Adrenal gland (tissue), 12 donors: Measurements from ENCODE around the gene ATRIP. TPM values are rescaled to one million over a fixed set of nuclear protein-coding genes. Genes with fewer than 3 reads are reported as not detected.

ENCODE experiments used
- DNase-seq, 7 donors: peaks; one replicate each; pipeline ENCODE4 v3.0.0-alpha.2; 2019 to 2020
- H3K27ac ChIP-seq, 5 donors: fragments of 200-600 bp; sonication (generic) in 4 of 5; 1 replicate in 3 of 5; 2 replicates in 2 of 5; pipeline versions ENCODE4 v1.5.1 to v1.8.0; 2016 to 2020; ENCODE audit warnings: mild to moderate bottlenecking in 1 of 5
- H3K27me3 ChIP-seq: fragments of 200-600 bp; 2 replicates; pipeline ENCODE4 v1.8.0; 2021
- H3K36me3 ChIP-seq, 2 donors: fragments of 200-600 bp; replicated peaks in 1 of 2; 1 replicate in 1 of 2; 2 replicates in 1 of 2; pipeline versions ENCODE4 v1.5.1 to v1.8.0; 2018 to 2022
- H3K4me1 ChIP-seq, 2 donors: fragments of 200-600 bp; replicated peaks in 1 of 2; 1 replicate in 1 of 2; 2 replicates in 1 of 2; pipeline versions ENCODE4 v1.5.1 to v1.8.0; 2018 to 2021
- H3K4me3 ChIP-seq, 4 donors: fragments of 200-600 bp; sonication (generic) in 3 of 4; one replicate each; pipeline ENCODE4 v1.5.1; 2016 to 2018
- H3K9me3 ChIP-seq, 3 donors: fragments of 200-600 bp; sonication (generic) in 1 of 3; replicated peaks in 1 of 3; 1 replicate in 2 of 3; 2 replicates in 1 of 3; pipeline versions ENCODE4 v1.5.1 to v1.8.0; 2016 to 2021
- CTCF ChIP-seq, 6 experiments: fragments of 450-650 bp in 4 of 6; fragments of 200-600 bp in 2 of 6; sonication (generic) in 1 of 6; IDR thresholded peaks; 1 replicate in 5 of 6; 2 replicates in 1 of 6; pipeline versions ENCODE4 v1.5.1 to v1.8.0; 2016 to 2021; ENCODE audit warnings: antibody characterized with exemption in 6 of 6, mild to moderate bottlenecking in 2 of 6, moderate library complexity in 1 of 6
- POLR2A ChIP-seq, 2 donors: fragments of 450-650 bp; IDR thresholded peaks; one replicate each; pipeline ENCODE4 v1.6.1; 2017; ENCODE audit warnings: antibody characterized with exemption in 2 of 2, mild to moderate bottlenecking in 2 of 2, moderate library complexity in 1 of 2
- WGBS, 4 donors: extraction: QIAGEN DNeasy Blood & Tissue Kit in 2 of 4; methylation state at CpG; one replicate each; pipeline versions ENCODE4 v1.1.5 to v1.1.7; 2013 to 2017; 5-methylcytosine and 5-hydroxymethylcytosine counted together
- intact Hi-C, 2 donors: fragments of 100-400 bp; cut with DNase I; formaldehyde crosslinking; loops; one replicate each; pipeline versions ENCODE4 v1.14.1 to v1.15.0; 2022 to 2023
- polyA plus RNA-seq, 3 donors: library from polyadenylated mRNA; stranded (reverse); fragments of 200-250 nt in 2 of 3; fragments of 350-450 nt in 1 of 3; fragmentation: Illumina TruSeq in 1 of 3; extraction: RNeasy Lipid Tissue Mini Kit (QIAGEN cat#74804) in 1 of 3; gene quantifications; one replicate each; pipeline ENCODE4 v1.2.3, GENCODE V29; 2013 to 2014
- total RNA-seq, 9 donors: library from RNA; depleted of rRNA in 4 of 9; stranded (reverse); fragments of >200 nt in 4 of 9; fragments of 120-200 nt in 1 of 9; fragmentation: NEBNext Ultra II Directional in 1 of 9; extraction: Animal tissue kit (Norgen Biotek cat#: 25700) in 1 of 9; gene quantifications; one replicate each; pipeline versions ENCODE4 v1.1.0 to v1.2.4, GENCODE V29; 2013 to 2023
- donor health status: healthy with polysubstance abuse.
- donor health status: Bipolar disorder and iron deficiency.
- donor health status: DM: yes; HTN: yes; CAD: no.
- donor health status: DM: no; HTN: no; CAD: no.
- donor health status: DM: no; HTN: no; CAD: no.
- donor health status: DM: yes; HTN: yes; CAD: no.

The ATRIP gene
- total and polyA plus RNA-seq, 12 donors: 5.1 to 15.9 (median 6.8) TPM

DNA sequence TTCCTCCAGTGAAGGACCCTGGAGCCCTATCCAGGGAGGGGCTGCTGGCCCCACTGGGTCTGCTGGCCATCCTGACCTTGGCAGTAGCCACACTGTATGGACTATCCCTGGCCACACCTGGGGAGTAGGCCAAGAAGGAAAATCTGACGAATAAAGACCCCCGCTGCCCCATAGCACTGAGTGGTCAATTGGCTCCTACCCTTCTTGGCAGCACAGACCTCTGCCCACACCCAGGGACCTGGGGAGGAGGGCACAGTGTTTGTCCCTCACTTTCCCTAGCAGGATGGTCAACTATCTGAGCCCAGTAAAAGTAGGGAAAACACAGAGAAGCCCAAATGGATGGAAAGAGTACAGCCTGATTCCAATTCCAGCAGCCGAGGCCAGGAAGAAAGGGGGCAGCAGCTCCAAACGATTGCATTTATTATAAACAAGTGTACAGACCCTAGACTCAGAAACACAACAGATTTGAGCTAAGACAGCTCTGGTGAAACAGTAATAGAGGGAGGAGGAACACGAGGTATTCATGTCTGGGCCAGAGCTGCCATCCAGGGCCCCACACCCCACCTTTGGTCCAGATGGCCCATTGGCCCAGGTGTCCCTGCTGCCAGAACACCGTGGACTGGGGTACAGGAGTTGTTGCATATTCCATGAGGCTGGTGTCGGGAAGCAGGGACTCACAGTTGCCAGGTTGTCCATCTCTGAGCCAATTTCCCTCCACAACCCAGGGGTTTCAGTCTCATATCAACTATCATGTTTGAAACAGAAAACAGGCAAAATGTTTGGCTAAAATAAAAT is 21.1 kb downstream of the ATRIP start:
- 53 to 63% (median 59%) methylated on average over 5 to 7 of the region's 7 CpGs for WGBS, 4 donors
- Histone ChIP-seq H3K4me3 (peak overlapping the region in 1 of 4 donors; percentile 72), H3K27me3 (no peaks in the 10 kb centered on the region), H3K36me3 (peaks cover 0 to 33% of the 10 kb centered on the region in 2 donors), H3K4me1 (peaks cover 37 to 70% of the 10 kb centered on the region in 2 donors), H3K9me3 (no peaks in the 10 kb centered on the region), H3K27ac (peak overlapping the region in 4 of 5 donors; percentile 29 to 100 (median 99))
- TF ChIP-seq CTCF (IDR thresholded peaks at IDR 0.05): no peak
- TF ChIP-seq POLR2A (IDR thresholded peaks at IDR 0.05): no peak
- no peak for DNase-seq
- intact Hi-C loops: loop anchor here in 1 of 2 donors (5.0 kb wide), 1 partner anchor 35 kb away; the partner anchor contains the start of gene SHISA5

DNA sequence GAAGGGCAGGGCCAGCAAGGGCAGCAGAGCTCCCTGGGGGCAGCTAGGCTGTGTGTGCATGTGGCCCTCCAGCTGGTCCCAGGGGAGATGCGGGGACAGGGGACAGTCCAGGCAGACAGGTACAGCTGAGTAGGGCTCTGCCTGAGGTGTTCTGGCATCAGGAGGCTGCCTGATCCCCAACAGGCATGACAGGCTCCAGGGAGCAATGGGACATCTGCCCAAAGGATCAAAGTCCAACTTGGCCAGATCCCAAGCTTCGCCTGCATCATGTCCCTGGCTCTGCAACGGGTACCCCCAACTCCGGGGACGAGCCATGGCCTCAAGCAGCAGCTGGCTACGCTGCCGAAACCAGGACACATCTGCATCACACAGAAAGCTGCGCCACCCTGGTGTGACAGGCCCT is 21.8 kb downstream of the ATRIP start:
- TF ChIP-seq CTCF (IDR thresholded peaks at IDR 0.05): no peak
- TF ChIP-seq POLR2A (IDR thresholded peaks at IDR 0.05): no peak
- H3K27me3 ChIP-seq: no peaks in the 10 kb centered on the region
- peak overlapping the region in 2 of 5 donors; percentile 98 to 100 for H3K27ac ChIP-seq
- H3K9me3 ChIP-seq: no peaks in the 10 kb centered on the region
- H3K36me3 ChIP-seq: peaks cover 0 to 33% of the 10 kb centered on the region in 2 donors
- H3K4me1 ChIP-seq: peaks cover 40 to 73% of the 10 kb centered on the region in 2 donors
- 62 to 86% (median 72%) methylated on average over 1 to 8 of the region's 8 CpGs for WGBS, 4 donors
- intact Hi-C loops: loop anchor here in 1 of 2 donors (5.0 kb wide), 1 partner anchor 34 kb away; the partner anchor contains the start of gene SHISA5
- DNase-seq: peak in 2 of 7 donors; percentile 30 to 68
- no peak overlapping the region for H3K4me3 ChIP-seq

DNA sequence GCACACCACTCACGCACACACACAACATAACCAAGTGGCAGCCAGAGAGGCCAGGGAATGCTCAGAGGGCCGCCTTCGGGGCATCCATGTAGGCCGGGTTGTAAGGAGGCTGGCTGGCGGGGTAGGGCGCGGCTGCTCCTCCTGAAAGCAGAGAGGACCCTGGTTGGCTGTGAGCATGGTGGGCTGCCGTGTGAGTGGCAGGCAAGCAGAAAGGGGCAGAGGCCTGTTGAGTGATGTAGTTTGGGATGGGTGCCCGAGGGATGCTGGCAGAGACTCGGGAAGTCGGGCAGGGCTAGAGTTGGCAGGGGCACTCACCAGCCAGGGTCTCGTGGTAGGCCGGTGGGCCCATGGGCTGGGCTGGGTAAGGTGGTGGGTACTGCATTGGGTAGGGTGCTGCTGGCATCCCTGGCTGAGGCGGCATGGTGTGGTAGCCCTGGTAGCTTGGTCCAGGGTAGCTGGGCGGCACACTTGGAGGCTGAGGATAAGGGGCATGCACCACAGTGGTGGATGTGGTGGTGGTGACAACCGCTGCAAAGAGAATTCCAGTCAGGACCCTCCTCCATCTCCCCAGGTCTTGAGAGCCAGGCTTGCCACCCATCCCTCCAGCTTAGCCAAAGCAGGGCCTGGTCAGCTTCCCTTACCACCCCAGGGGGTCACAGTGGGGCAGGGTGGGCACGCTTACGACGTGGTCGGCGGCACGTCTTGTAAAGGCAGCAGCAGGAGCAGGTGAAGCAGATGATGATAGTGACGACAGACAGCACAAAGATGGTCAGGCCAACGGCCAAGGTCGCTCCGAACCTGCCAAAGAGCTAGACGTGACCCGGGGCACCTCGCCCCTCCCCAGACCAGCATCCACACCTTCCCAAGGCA is 22.7 kb downstream of the ATRIP start:
- 75 to 81% (median 76%) methylated on average over 18 to 29 of the region's 29 CpGs for WGBS, 4 donors
- intact Hi-C loops: loop anchor here in 1 of 2 donors (5.0 kb wide), 1 partner anchor 33 kb away; the partner anchor contains the start of gene SHISA5

More for the DNA sequence above, 22.7 kb downstream of the ATRIP start:
- peak overlapping the region in 2 of 5 donors; percentile 98 to 100 for H3K27ac ChIP-seq
- peaks cover 0 to 31% of the 10 kb centered on the region in 2 donors for H3K36me3 ChIP-seq
- TF ChIP-seq POLR2A (IDR thresholded peaks at IDR 0.05): no peak
- no peak for TF ChIP-seq CTCF (IDR thresholded peaks at IDR 0.05)
- no peaks in the 10 kb centered on the region for H3K9me3 ChIP-seq
- no peak for DNase-seq
- H3K4me1 ChIP-seq: peaks cover 44 to 77% of the 10 kb centered on the region in 2 donors
- no peak overlapping the region for H3K4me3 ChIP-seq
- H3K27me3 ChIP-seq: no peaks in the 10 kb centered on the region
